ENCODE results near the gene DOK5.

The DOK5 gene

GRCh38 chr20:54549658-54550326, 74.4 kb downstream of the DOK5 start:
- no peak overlapping the region for H3K27ac ChIP-seq
- H3K36me3 ChIP-seq: no peaks in the 10 kb centered on the region
- no peaks in the 10 kb centered on the region for H3K9me3 ChIP-seq
- TF ChIP-seq, protein P1, sequence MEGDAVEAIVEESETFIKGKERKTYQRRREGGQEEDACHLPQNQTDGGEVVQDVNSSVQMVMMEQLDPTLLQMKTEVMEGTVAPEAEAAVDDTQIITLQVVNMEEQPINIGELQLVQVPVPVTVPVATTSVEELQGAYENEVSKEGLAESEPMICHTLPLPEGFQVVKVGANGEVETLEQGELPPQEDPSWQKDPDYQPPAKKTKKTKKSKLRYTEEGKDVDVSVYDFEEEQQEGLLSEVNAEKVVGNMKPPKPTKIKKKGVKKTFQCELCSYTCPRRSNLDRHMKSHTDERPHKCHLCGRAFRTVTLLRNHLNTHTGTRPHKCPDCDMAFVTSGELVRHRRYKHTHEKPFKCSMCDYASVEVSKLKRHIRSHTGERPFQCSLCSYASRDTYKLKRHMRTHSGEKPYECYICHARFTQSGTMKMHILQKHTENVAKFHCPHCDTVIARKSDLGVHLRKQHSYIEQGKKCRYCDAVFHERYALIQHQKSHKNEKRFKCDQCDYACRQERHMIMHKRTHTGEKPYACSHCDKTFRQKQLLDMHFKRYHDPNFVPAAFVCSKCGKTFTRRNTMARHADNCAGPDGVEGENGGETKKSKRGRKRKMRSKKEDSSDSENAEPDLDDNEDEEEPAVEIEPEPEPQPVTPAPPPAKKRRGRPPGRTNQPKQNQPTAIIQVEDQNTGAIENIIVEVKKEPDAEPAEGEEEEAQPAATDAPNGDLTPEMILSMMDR (IDR thresholded peaks at IDR 0.05): no peak
- no peaks in the 10 kb centered on the region for H3K27me3 ChIP-seq
- no peaks in the 10 kb centered on the region for H3K4me1 ChIP-seq (ENCODE audit: control insufficient read depth in 1 of 2, insufficient read depth in 1 of 2, low read depth in 1 of 2, low read length in 1 of 2)
- H3K4me3 ChIP-seq (ENCODE audit: low read depth in 1 of 2, low read length in 1 of 2): no peak overlapping the region

DNA sequence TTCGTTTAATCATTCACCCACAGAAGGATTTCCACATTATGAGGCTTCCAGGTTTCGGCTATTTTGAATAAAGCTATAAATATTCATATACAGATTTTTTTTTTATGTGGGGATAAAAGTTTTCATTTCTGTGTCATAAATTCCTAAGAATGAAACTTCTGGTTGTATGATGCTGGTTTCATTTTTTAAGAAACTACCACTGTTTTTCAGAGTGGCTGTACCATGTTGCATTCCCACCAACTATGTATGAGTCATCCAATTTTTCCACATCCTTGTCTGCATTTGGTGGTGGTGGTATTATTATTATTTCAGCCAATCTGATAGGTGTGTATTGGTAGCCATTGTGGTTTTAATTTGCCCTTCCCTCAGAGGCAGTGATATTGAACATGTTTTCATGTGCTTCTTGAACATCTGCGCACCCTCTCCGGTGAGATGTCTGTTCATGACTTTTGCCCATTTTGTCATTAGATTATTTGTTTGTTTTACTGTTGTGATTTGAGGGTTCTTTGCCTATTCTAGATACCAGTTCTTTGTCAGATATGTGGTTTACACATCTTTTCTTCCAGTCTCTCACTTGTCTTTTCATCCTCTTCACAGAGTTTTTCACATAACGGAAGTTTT, 75.5 kb downstream of the DOK5 start:
- Histone ChIP-seq H3K27me3 (no peaks in the 10 kb centered on the region), H3K36me3 (no peaks in the 10 kb centered on the region), H3K27ac (no peak overlapping the region), H3K4me3 (ENCODE audit: low read depth in 1 of 2, low read length in 1 of 2) (no peak overlapping the region), H3K4me1 (ENCODE audit: control insufficient read depth in 1 of 2, insufficient read depth in 1 of 2, low read depth in 1 of 2, low read length in 1 of 2) (no peaks in the 10 kb centered on the region), H3K9me3 (no peaks in the 10 kb centered on the region)
- TF ChIP-seq, protein P1 (IDR thresholded peaks at IDR 0.05): no peak

- no peaks in the 10 kb centered on the region for H3K27me3 ChIP-seq
- H3K4me1 ChIP-seq (ENCODE audit: control insufficient read depth in 1 of 2, insufficient read depth in 1 of 2, low read depth in 1 of 2, low read length in 1 of 2): no peaks in the 10 kb centered on the region
- no peaks in the 10 kb centered on the region for H3K9me3 ChIP-seq
- TF ChIP-seq, protein P1 (IDR thresholded peaks at IDR 0.05): no peak
- no peak overlapping the region for H3K27ac ChIP-seq
- H3K4me3 ChIP-seq (ENCODE audit: low read depth in 1 of 2, low read length in 1 of 2): no peak overlapping the region
- H3K36me3 ChIP-seq: no peaks in the 10 kb centered on the region
These were observed 78.6 kb downstream of the DOK5 start for GRCh38 chr20:54554006-54554405.

GRCh38 chr20:54555150-54555549, 79.8 kb downstream of the DOK5 start:
- TF ChIP-seq, protein P1 (IDR thresholded peaks at IDR 0.05): no peak
- no peaks in the 10 kb centered on the region for H3K4me1 ChIP-seq (ENCODE audit: control insufficient read depth in 1 of 2, insufficient read depth in 1 of 2, low read depth in 1 of 2, low read length in 1 of 2)
- no peaks in the 10 kb centered on the region for H3K9me3 ChIP-seq
- no peaks in the 10 kb centered on the region for H3K27me3 ChIP-seq
- no peak overlapping the region for H3K27ac ChIP-seq
- no peak overlapping the region for H3K4me3 ChIP-seq (ENCODE audit: low read depth in 1 of 2, low read length in 1 of 2)
- no peaks in the 10 kb centered on the region for H3K36me3 ChIP-seq

DNA sequence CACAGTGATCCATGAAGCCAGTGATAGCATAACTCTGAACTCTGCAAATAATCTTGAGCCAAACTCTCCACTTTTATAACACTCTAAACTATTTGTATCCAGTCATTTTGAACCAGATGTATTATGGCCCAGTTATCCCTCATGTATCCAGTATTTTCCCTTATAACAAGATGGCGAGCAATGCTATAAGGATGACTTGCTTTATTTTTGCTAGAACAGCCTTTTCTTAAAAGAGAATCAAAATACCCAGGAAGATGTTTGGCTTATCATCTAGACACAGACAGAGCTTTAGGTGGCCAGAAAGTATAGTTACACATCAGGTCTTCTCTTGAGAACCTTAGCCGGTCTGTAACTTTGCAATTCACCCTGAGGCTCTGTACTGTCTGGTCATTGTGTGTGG, 81.0 kb downstream of the DOK5 start:
- H3K4me1 ChIP-seq (ENCODE audit: control insufficient read depth in 1 of 2, insufficient read depth in 1 of 2, low read depth in 1 of 2, low read length in 1 of 2): no peaks in the 10 kb centered on the region
- TF ChIP-seq, protein P1 (IDR thresholded peaks at IDR 0.05): no peak
- H3K4me3 ChIP-seq (ENCODE audit: low read depth in 1 of 2, low read length in 1 of 2): no peak overlapping the region
- H3K27ac ChIP-seq: no peak overlapping the region
- no peaks in the 10 kb centered on the region for H3K9me3 ChIP-seq
- H3K27me3 ChIP-seq: no peaks in the 10 kb centered on the region
- H3K36me3 ChIP-seq: no peaks in the 10 kb centered on the region

Measured in neutrophil (primary cell).